ENCODE data around the gene HAUS6. TPM values are rescaled to one million over a fixed set of nuclear protein-coding genes. Genes with fewer than 3 reads are reported as not detected.

Gene HAUS6
- total RNA-seq, 1 donor from 2014 or later = 5.8 TPM

DNA sequence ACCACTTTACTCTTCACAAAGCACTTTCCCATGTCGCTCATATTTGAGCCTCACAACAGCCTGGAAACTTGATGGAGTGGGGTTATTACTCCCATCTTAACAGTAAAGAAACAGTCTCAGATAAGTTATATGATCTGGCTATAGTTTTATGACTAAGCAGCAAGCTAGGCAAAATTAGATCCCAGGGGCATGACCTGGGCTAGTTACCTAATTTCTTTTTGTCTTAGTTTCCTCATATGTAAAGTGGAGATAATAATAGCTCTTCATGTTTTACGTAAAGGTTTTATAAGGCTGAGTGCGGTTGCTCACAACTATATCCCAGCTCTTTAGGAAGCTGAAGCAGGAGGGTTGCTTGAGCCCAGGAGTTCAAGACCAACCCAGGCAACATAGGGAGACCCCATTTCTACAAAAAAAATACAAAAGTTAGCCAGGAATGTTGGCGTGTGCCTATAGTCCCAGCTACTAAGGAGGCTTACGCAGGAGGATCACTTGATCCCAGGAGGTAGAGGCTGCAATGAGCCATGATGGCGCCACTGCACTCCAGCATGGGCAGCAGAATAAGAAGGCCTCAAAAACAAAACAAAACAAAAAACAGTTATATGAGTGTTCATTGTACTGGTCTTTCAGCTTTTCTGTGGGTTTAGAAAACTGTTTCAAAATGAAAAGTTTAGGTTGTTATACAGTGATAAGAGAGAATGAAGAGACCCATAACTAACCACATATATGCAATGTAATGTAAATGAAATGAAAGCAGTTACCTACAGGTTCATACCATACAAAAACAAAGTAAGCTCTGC, 31.0 kb upstream of the HAUS6 start:
- H3K4me3 ChIP-seq = no peak overlapping the region
- no peak for ATAC-seq
- TF ChIP-seq, protein P1, sequence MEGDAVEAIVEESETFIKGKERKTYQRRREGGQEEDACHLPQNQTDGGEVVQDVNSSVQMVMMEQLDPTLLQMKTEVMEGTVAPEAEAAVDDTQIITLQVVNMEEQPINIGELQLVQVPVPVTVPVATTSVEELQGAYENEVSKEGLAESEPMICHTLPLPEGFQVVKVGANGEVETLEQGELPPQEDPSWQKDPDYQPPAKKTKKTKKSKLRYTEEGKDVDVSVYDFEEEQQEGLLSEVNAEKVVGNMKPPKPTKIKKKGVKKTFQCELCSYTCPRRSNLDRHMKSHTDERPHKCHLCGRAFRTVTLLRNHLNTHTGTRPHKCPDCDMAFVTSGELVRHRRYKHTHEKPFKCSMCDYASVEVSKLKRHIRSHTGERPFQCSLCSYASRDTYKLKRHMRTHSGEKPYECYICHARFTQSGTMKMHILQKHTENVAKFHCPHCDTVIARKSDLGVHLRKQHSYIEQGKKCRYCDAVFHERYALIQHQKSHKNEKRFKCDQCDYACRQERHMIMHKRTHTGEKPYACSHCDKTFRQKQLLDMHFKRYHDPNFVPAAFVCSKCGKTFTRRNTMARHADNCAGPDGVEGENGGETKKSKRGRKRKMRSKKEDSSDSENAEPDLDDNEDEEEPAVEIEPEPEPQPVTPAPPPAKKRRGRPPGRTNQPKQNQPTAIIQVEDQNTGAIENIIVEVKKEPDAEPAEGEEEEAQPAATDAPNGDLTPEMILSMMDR (IDR thresholded peaks at IDR 0.05) = no peak

DNA sequence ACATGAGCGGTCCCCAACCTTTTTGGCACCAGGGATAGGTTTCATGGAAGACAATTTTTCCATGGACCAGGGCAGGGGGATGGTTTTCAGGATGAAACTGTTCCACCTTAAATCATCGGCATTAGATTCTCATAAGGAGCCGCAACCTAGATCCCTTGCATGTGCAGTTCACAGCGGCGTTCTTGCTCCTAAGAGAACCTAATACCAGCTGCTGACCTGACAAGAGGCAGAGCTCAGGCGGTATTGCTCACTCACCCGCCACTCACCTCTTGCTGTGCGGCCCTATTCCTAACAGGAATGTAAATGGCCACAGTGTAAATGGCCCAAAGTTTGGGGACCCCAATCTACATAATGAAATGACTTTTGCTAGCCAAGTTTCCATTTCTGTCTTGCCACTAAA, 27.7 kb upstream of the HAUS6 start:
- ATAC-seq (no peak), DNase-seq (no peak)
- Histone ChIP-seq H3K9me3 (no peaks in the 10 kb centered on the region), H3K4me3 (no peak overlapping the region), H3K27me3 (no peaks in the 10 kb centered on the region), H3K4me1 (peaks cover 10% of the 10 kb centered on the region), H3K27ac (no peak overlapping the region), H3K36me3 (peaks cover 8% of the 10 kb centered on the region)
- intact Hi-C loops (cut with DNase I) = no loop called here
- TF ChIP-seq, protein P1 (IDR thresholded peaks at IDR 0.05) = no peak

More for the DNA sequence above, 31.0 kb upstream of the HAUS6 start:
- DNase-seq = no peak
- peaks cover 3% of the 10 kb centered on the region for H3K4me1 ChIP-seq
- H3K36me3 ChIP-seq = no peaks in the 10 kb centered on the region
- intact Hi-C loops (cut with DNase I) = no loop called here
- H3K27ac ChIP-seq = no peak overlapping the region
- no peaks in the 10 kb centered on the region for H3K27me3 ChIP-seq
- no peaks in the 10 kb centered on the region for H3K9me3 ChIP-seq

DNA sequence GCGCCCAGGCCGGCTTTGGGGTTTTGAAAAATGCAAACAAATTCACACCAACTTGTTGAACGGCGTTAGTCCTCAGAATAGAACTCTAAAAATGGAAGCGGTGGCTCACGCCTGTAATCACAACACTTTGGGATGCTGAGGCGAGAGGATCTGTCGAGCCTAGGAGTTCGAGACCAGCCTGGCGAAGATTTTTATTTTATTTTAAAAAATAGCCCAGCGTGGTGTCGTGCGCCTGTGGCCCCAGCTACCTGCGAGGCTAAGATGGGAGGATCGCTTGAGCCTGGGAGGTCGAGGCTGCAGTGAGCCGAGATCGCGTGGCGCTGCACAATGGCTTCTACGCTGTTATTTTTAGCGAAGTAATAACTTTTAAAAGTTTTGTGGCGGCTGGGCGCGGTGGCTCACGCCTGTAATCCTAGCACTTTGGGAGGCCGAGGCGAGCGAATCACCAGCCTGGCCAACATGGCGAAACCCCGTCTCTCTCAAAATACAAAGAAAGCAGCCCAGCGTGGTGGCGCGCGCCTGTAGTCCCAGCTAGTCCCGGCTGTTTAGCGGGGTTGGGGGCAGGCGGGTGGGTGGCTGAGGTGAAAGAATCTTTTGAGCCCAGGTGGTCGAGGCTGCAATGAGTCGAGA, 25.3 kb upstream of the HAUS6 start:
- DNase-seq (peak; percentile 71), ATAC-seq (peak; percentile 5)
- intact Hi-C loops (cut with DNase I) = no loop called here
- Histone ChIP-seq H3K36me3 (peaks cover 33% of the 10 kb centered on the region), H3K4me1 (peaks cover 32% of the 10 kb centered on the region), H3K9me3 (no peaks in the 10 kb centered on the region), H3K4me3 (peak overlapping the region; percentile 96), H3K27ac (peak overlapping the region; percentile 96), H3K27me3 (no peaks in the 10 kb centered on the region)
- TF ChIP-seq, protein P1 (IDR thresholded peaks at IDR 0.05) = no peak

DNA sequence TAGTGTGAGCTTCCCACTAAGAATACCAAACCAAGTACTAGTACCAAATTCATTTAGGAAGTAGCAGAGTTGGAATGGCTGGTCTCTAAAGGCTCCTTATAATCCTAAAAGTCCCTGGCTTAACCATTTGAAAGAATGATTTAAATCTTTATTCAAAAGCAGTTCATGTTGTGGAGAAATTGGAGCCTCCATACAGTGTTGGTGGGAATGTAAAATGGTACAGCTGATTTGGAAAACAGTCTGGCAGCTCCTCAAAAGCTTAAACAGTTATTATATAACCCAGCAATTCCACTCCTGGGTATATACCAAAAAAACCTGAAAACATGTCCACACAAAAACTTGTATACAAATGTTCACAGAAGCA, 21.7 kb upstream of the HAUS6 start:
- no peaks in the 10 kb centered on the region for H3K9me3 ChIP-seq
- DNase-seq (no peak), ATAC-seq (no peak)
- H3K36me3 ChIP-seq = peaks cover 68% of the 10 kb centered on the region
- peak overlapping the region; percentile 53 for H3K27ac ChIP-seq
- H3K27me3 ChIP-seq = no peaks in the 10 kb centered on the region
- H3K4me1 ChIP-seq = peaks cover 32% of the 10 kb centered on the region
- TF ChIP-seq, protein P1 (IDR thresholded peaks at IDR 0.05) = no peak
- H3K4me3 ChIP-seq = peak overlapping the region; percentile 96
- intact Hi-C loops (cut with DNase I) = no loop called here

DNA sequence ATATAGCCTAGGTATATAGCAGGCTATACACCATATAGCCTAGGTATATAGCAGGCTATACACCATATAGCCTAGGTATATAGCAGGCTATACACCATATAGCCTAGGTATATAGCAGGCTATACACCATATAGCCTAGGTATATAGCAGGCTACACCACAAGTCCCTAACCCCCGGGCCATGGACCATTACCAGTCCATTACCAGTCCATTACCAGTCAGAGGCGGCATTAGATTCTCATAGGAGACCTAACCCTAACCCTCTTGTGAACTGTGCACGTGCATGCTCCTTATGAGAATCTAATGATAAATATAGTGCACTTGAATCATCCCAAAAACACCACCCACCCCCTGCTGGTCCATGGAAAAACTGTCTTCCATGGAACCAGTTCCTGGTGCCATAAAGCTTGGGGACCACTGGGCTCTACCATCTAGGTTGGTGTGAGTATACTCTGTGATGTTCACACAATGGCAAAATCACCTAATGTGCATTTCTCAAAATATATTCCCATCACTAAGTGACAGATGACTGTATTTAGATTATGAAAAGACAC, 19.9 kb upstream of the HAUS6 start:
- Histone ChIP-seq H3K27me3 (no peaks in the 10 kb centered on the region), H3K27ac (no peak overlapping the region), H3K4me3 (no peak overlapping the region), H3K36me3 (peaks cover 87% of the 10 kb centered on the region), H3K9me3 (no peaks in the 10 kb centered on the region), H3K4me1 (peaks cover 25% of the 10 kb centered on the region)
- ATAC-seq (no peak), DNase-seq (no peak)
- intact Hi-C loops (cut with DNase I) = no loop called here
- TF ChIP-seq, protein P1 (IDR thresholded peaks at IDR 0.05) = no peak
